CD14-positive monocyte (primary cell): ENCODE results near the gene FAM131A. TPM values are rescaled to one million over a fixed set of nuclear protein-coding genes. Genes with fewer than 3 reads are reported as not detected.

Source experiments
- DNase-seq, 3 donors: peaks; one replicate each; pipeline ENCODE4 v3.0.0-alpha.2; 2011 to 2022
- H2AFZ ChIP-seq: 2 replicates; pipeline ENCODE4 v1.6.0; 2012; ENCODE audit warnings: mild to moderate bottlenecking, low read depth, low read length, inconsistent platforms; ENCODE audit not compliant: insufficient read depth, poor library complexity, severe bottlenecking
- H3K27ac ChIP-seq, 2 donors: 1 replicate in 1 of 2; 2 replicates in 1 of 2; pipeline ENCODE4 v1.5.1; 2012 to 2013; ENCODE audit warnings: low read length in 2 of 2, control low read depth in 1 of 2, inconsistent platforms in 1 of 2, low read depth in 1 of 2, mild to moderate bottlenecking in 1 of 2
- H3K27me3 ChIP-seq, 2 donors: one replicate each; pipeline versions ENCODE4 v1.6.0 to v1.6.1; 2011 to 2013; ENCODE audit warnings: low read length in 2 of 2; ENCODE audit not compliant: control insufficient read depth in 2 of 2, insufficient read depth in 2 of 2
- H3K36me3 ChIP-seq, 2 donors: replicated peaks in 1 of 2; 1 replicate in 1 of 2; 2 replicates in 1 of 2; pipeline versions ENCODE4 v1.5.1 to v1.6.1; 2012 to 2013; ENCODE audit warnings: low read length in 2 of 2, control low read depth in 1 of 2, inconsistent platforms in 1 of 2, mild to moderate bottlenecking in 1 of 2; ENCODE audit not compliant: insufficient read depth in 2 of 2, control insufficient read depth in 1 of 2
- H3K4me1 ChIP-seq, 2 donors: 1 replicate in 1 of 2; 2 replicates in 1 of 2; pipeline versions ENCODE4 v1.5.1 to v1.6.1; 2012 to 2013; ENCODE audit warnings: low read length in 2 of 2, control low read depth in 1 of 2, inconsistent platforms in 1 of 2, mild to moderate bottlenecking in 1 of 2, moderate library complexity in 1 of 2; ENCODE audit not compliant: insufficient read depth in 2 of 2, control insufficient read depth in 1 of 2
- H3K4me2 ChIP-seq: replicated peaks from 2 replicates; pipeline ENCODE3; 2012; ENCODE audit warnings: low read length, moderate library complexity, mild to moderate bottlenecking; ENCODE audit not compliant: poor library complexity, severe bottlenecking; ENCODE audit errors: extremely low read depth
- H3K4me3 ChIP-seq, 3 experiments: fragments of 200-600 bp in 1 of 3; sonication (generic) in 1 of 3; replicated peaks in 1 of 3; 1 replicate in 2 of 3; 2 replicates in 1 of 3; pipeline ENCODE4 v1.5.1; 2011 to 2013; ENCODE audit warnings: low read length in 3 of 3, mild to moderate bottlenecking in 3 of 3, control low read depth in 2 of 3, low read depth in 2 of 3, inconsistent platforms in 1 of 3, moderate library complexity in 1 of 3
- H3K79me2 ChIP-seq: 2 replicates; pipeline ENCODE4 v1.6.0; 2012; ENCODE audit warnings: mild to moderate bottlenecking, control low read depth, inconsistent platforms, low read length, moderate library complexity; ENCODE audit not compliant: insufficient read depth
- H3K9ac ChIP-seq: 2 replicates; pipeline ENCODE4 v1.6.0; 2017; ENCODE audit warnings: low read length, mild to moderate bottlenecking; ENCODE audit not compliant: insufficient read depth, poor library complexity, severe bottlenecking
- H3K9me3 ChIP-seq, 2 donors: replicated peaks in 1 of 2; 1 replicate in 1 of 2; 2 replicates in 1 of 2; pipeline versions ENCODE4 v1.5.1 to v1.6.1; 2012 to 2013; ENCODE audit warnings: low read length in 2 of 2, control low read depth in 1 of 2; ENCODE audit not compliant: control insufficient read depth in 1 of 2, insufficient read depth in 1 of 2
- H4K20me1 ChIP-seq: 2 replicates; pipeline ENCODE4 v1.6.0; 2012; ENCODE audit warnings: mild to moderate bottlenecking, low read length, control low read depth, moderate library complexity; ENCODE audit not compliant: insufficient read depth
- H3K27ac Mint-ChIP-seq, 7 donors: one replicate each; pipeline ENCODE4 v1.8.0; 2020; ENCODE audit warnings: mild to moderate bottlenecking in 7 of 7, mixed read lengths in 7 of 7, moderate library complexity in 6 of 7, inconsistent platforms in 2 of 7
- H3K27me3 Mint-ChIP-seq, 3 donors: one replicate each; pipeline ENCODE4 v1.8.0; 2021 to 2022; ENCODE audit warnings: low read depth in 3 of 3, mild to moderate bottlenecking in 3 of 3, mixed read lengths in 3 of 3, moderate library complexity in 3 of 3, inconsistent platforms in 1 of 3
- H3K36me3 Mint-ChIP-seq, 2 donors: one replicate each; pipeline ENCODE4 v1.8.0; 2020; ENCODE audit warnings: mixed read lengths in 2 of 2, inconsistent platforms in 1 of 2, mild to moderate bottlenecking in 1 of 2
- H3K4me1 Mint-ChIP-seq: one replicate; pipeline ENCODE4 v1.8.0; 2020; ENCODE audit warnings: mild to moderate bottlenecking, mixed read lengths
- H3K4me3 Mint-ChIP-seq, 2 donors: one replicate each; pipeline ENCODE4 v1.8.0; 2020; ENCODE audit warnings: mild to moderate bottlenecking in 2 of 2, mixed read lengths in 2 of 2, moderate library complexity in 1 of 2
- H3K9me3 Mint-ChIP-seq, 7 donors: one replicate each; pipeline ENCODE4 v1.8.0; 2020 to 2022; ENCODE audit warnings: mixed read lengths in 7 of 7, mild to moderate bottlenecking in 6 of 7, moderate library complexity in 6 of 7, inconsistent platforms in 2 of 7
- WGBS: methylation state at CpG from one replicate; pipeline ENCODE4 v1.1.5; 2013; ENCODE audit warnings: missing lambda C conversion rate; ENCODE audit not compliant: insufficient coverage; 5-methylcytosine and 5-hydroxymethylcytosine counted together
- intact Hi-C, 2 donors: fragments of 100-400 bp; cut with micrococcal nuclease; formaldehyde crosslinking; loops; one replicate each; pipeline versions ENCODE4 v1.15.0 to v1.15.1; 2023
- polyA plus RNA-seq, 3 donors: library from polyadenylated mRNA; depleted of rRNA in 1 of 3; unstranded in 2 of 3; stranded (reverse) in 1 of 3; fragments of 300-500 nt in 2 of 3; fragments of >200 nt in 1 of 3; fragmentation: Illumina TruSeq in 2 of 3; gene quantifications; 1 replicate in 2 of 3; 2 replicates in 1 of 3; pipeline ENCODE4 v1.2.3, GENCODE V29; 2012 to 2021
- TF ChIP-seq, protein P1 (sequence below): fragments of 200-600 bp; IDR thresholded peaks from one replicate; pipeline ENCODE4 v1.8.0; 2022; ENCODE audit warnings: antibody characterized with exemption, mild to moderate bottlenecking

Gene FAM131A
- polyA plus RNA-seq, 3 donors, result 5.8 to 30.6 (median 7.7) TPM

DNA sequence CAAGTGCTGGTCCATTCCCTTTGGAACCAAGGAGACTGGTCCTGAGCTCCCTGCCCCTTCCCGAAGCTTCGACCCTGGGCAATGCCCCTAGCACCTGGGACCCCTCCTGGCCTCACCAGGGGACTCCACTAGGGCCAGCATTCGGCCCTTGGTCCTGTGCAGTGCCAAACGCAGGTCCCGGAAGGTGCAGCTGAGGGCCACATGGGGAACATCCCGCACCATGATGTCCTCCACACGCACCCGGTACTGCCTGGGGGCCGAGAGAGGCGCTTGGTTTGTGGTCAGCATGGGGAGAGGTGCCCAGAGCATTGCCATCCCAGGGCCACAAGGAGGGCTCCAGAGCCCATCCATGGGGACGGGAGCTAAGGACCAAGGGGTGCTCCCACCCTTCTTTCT lies 16.1 kb downstream of the FAM131A start:
- no peaks in the 10 kb centered on the region for H3K36me3 Mint-ChIP-seq
- H3K9me3 ChIP-seq, result no peaks in the 10 kb centered on the region
- H3K27ac Mint-ChIP-seq, result no peak overlapping the region
- H3K36me3 ChIP-seq, result no peaks in the 10 kb centered on the region
- no peaks in the 10 kb centered on the region for H3K4me1 ChIP-seq
- no peak overlapping the region for H2AFZ ChIP-seq
- DNase-seq, result no peak
- no peak overlapping the region for H3K27ac ChIP-seq
- no peaks in the 10 kb centered on the region for H4K20me1 ChIP-seq
- H3K9ac ChIP-seq, result no peak overlapping the region
- H3K4me3 Mint-ChIP-seq, result no peak overlapping the region
- H3K9me3 Mint-ChIP-seq, result peaks cover 0 to 1% (median 0%) of the 10 kb centered on the region in 7 donors
- H3K79me2 ChIP-seq, result no peaks in the 10 kb centered on the region
- H3K4me1 Mint-ChIP-seq, result no peaks in the 10 kb centered on the region
- peaks cover 0 to 8% (median 3%) of the 10 kb centered on the region in 3 donors for H3K27me3 Mint-ChIP-seq
- intact Hi-C loops, result no loop called here
- TF ChIP-seq, protein P1, sequence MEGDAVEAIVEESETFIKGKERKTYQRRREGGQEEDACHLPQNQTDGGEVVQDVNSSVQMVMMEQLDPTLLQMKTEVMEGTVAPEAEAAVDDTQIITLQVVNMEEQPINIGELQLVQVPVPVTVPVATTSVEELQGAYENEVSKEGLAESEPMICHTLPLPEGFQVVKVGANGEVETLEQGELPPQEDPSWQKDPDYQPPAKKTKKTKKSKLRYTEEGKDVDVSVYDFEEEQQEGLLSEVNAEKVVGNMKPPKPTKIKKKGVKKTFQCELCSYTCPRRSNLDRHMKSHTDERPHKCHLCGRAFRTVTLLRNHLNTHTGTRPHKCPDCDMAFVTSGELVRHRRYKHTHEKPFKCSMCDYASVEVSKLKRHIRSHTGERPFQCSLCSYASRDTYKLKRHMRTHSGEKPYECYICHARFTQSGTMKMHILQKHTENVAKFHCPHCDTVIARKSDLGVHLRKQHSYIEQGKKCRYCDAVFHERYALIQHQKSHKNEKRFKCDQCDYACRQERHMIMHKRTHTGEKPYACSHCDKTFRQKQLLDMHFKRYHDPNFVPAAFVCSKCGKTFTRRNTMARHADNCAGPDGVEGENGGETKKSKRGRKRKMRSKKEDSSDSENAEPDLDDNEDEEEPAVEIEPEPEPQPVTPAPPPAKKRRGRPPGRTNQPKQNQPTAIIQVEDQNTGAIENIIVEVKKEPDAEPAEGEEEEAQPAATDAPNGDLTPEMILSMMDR, result no peak
- H3K4me3 ChIP-seq, result no peak overlapping the region
- H3K4me2 ChIP-seq, result no peak overlapping the region
- no peaks in the 10 kb centered on the region for H3K27me3 ChIP-seq
- WGBS, result 97% methylated on average over 11 of the region's 11 CpGs

DNA sequence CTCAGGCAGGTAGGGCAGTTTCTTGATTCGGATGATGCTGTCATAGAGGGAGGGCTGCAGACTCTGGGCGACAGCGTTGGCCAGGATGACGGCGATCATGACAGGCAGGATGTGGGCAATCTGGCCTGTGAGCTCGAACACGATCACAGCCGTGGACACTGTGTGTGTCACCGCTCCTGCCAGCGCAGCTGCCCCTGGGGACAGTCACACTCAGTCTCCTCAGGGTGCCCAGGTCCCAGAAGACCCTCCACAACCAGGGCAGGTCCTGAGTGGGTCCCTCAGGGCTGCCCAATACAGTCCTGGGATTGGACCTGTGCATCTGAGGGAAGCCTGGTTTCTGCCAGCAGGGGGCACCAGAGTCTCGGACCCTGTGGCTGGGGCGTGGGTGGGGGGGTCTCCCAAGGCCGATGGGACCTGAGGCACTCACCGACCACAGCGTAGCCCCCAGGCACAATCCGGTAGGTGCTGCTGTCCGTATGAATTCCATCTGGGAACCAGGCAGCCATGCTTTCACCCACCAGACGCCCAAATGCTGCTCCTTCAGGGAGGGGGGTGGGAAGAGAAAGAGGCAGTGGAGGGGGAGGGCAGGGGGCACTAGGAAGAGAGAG lies 16.8 kb downstream of the FAM131A start:
- Histone ChIP-seq H3K9ac (no peak overlapping the region), H3K27me3 (no peaks in the 10 kb centered on the region), H3K4me2 (no peak overlapping the region)

More for the DNA sequence above, 16.8 kb downstream of the FAM131A start:
- Histone ChIP-seq H3K9me3 (no peaks in the 10 kb centered on the region), H3K79me2 (no peaks in the 10 kb centered on the region), H3K36me3 (no peaks in the 10 kb centered on the region), H3K27ac (no peak overlapping the region), H3K4me1 (no peaks in the 10 kb centered on the region), H2AFZ (no peak overlapping the region), H3K4me3 (no peak overlapping the region), H4K20me1 (no peaks in the 10 kb centered on the region)
- Mint-ChIP-seq H3K27me3 (peaks cover 2 to 8% (median 4%) of the 10 kb centered on the region in 3 donors), H3K27ac (no peak overlapping the region), H3K36me3 (no peaks in the 10 kb centered on the region), H3K4me1 (no peaks in the 10 kb centered on the region), H3K9me3 (peaks cover 0 to 1% (median 0%) of the 10 kb centered on the region in 7 donors), H3K4me3 (no peak overlapping the region)
- TF ChIP-seq, protein P1, result peak; percentile 86
- peak; percentile 29 to 48 (median 40) for DNase-seq
- WGBS, result 49% methylated on average over 16 of the region's 18 CpGs
- intact Hi-C loops, result no loop called here
